Measurements from ENCODE around the gene LRMDA. TPM values are rescaled to one million over a fixed set of nuclear protein-coding genes. Genes with fewer than 3 reads are reported as not detected.

The LRMDA gene
- total and polyA plus RNA-seq, 2 donors (not counting 1 experiment from before 2014, with no cell fraction given) = 0.12 TPM; not detected in 1

DNA sequence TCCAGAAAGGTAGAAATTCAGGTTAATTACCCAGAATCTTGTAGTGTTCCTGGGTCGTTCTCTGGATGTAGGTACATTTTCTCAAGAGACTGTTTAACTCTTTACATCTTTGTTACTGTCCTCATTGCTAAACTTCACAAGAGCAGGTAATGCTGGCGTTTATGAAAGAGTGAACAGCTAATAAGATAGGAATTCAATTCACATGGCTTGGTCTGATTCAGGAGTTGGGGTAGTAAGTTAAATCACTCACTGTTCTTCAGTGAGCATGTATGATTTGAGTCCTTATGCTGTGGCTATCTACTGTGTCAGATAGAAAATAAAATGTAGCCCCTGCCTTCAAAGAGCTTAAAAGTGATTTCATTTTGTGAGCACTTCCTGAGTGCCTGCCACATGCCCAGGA, 480.0 kb downstream of the LRMDA start:
- Mint-ChIP-seq H3K27me3 (peaks cover 4% of the 10 kb centered on the region), H3K4me3 (no peak overlapping the region), H3K27ac (no peak overlapping the region), H3K9me3 (ENCODE audit: insufficient read depth) (no peaks in the 10 kb centered on the region), H3K4me1 (no peaks in the 10 kb centered on the region)
- Histone ChIP-seq H4K20me1 (ENCODE audit: control insufficient read depth, insufficient read depth, low read length, poor library complexity, severe bottlenecking) (no peaks in the 10 kb centered on the region), H3K9ac (ENCODE audit: low read length) (no peak overlapping the region), H3K4me2 (replicated peaks; ENCODE audit: low read depth, low read length, poor library complexity, severe bottlenecking) (no peak overlapping the region), H3K9me3 (ENCODE audit: control extremely low read depth in 1 of 3, control insufficient read depth in 2 of 3, insufficient read depth in 1 of 3, low read length in 2 of 3) (no peaks in the 10 kb centered on the region), H3K4me1 (ENCODE audit: control insufficient read depth in 2 of 2, insufficient read depth in 2 of 2, low read length in 2 of 2) (no peaks in the 10 kb centered on the region), H3K36me3 (replicated peaks in 1 of 2; ENCODE audit: control extremely low read depth in 1 of 2, control insufficient read depth in 1 of 2, extremely low read depth in 1 of 2, insufficient read depth in 2 of 2, low read length in 1 of 2) (no peaks in the 10 kb centered on the region), H3K4me3 (ENCODE audit: control extremely low read depth in 1 of 5, extremely low read depth in 1 of 5, insufficient read depth in 1 of 5, low read depth in 2 of 5, low read length in 4 of 5) (no peak overlapping the region), H3K27ac (ENCODE audit: low read length in 2 of 2) (no peak overlapping the region), H3K79me2 (ENCODE audit: control insufficient read depth, insufficient read depth, low read length) (no peaks in the 10 kb centered on the region), H2AFZ (ENCODE audit: insufficient read depth, low read depth, low read length, poor library complexity, severe bottlenecking) (no peak overlapping the region), H3K27me3 (replicated peaks in 1 of 4; ENCODE audit: control extremely low read depth in 1 of 4, control insufficient read depth in 3 of 4, insufficient read depth in 4 of 4, low read length in 3 of 4) (no peaks in the 10 kb centered on the region)
- ChIA-PET CTCF (no interaction called here), POLR2A (no interaction called here)
- no peak for DNase-seq
- no CpG with 5 or more reads among the region's 2 CpGs for WGBS (ENCODE audit: insufficient coverage)
- intact Hi-C loops (cut with micrococcal nuclease) = no loop called here
- TF ChIP-seq EZH2 (IDR thresholded peaks at IDR 0.05; ENCODE audit: borderline replicate concordance, insufficient read depth, low read depth, low read length, poor library complexity, severe bottlenecking) = no peak
- TF ChIP-seq, protein P1, sequence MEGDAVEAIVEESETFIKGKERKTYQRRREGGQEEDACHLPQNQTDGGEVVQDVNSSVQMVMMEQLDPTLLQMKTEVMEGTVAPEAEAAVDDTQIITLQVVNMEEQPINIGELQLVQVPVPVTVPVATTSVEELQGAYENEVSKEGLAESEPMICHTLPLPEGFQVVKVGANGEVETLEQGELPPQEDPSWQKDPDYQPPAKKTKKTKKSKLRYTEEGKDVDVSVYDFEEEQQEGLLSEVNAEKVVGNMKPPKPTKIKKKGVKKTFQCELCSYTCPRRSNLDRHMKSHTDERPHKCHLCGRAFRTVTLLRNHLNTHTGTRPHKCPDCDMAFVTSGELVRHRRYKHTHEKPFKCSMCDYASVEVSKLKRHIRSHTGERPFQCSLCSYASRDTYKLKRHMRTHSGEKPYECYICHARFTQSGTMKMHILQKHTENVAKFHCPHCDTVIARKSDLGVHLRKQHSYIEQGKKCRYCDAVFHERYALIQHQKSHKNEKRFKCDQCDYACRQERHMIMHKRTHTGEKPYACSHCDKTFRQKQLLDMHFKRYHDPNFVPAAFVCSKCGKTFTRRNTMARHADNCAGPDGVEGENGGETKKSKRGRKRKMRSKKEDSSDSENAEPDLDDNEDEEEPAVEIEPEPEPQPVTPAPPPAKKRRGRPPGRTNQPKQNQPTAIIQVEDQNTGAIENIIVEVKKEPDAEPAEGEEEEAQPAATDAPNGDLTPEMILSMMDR (IDR thresholded peaks at IDR 0.05) = no peak
- ATAC-seq (ENCODE audit: low read depth) = no peak

GRCh38 chr10:75916906-75917305, 485.5 kb downstream of the LRMDA start:
- Mint-ChIP-seq H3K9me3 (ENCODE audit: insufficient read depth) (no peaks in the 10 kb centered on the region), H3K4me3 (no peak overlapping the region), H3K27me3 (no peaks in the 10 kb centered on the region), H3K4me1 (no peaks in the 10 kb centered on the region), H3K27ac (no peak overlapping the region)
- CTCF ChIA-PET = no interaction called here
- ATAC-seq (ENCODE audit: low read depth) = no peak
- WGBS (ENCODE audit: insufficient coverage) = no CpG with 5 or more reads among the region's 3 CpGs
- Histone ChIP-seq H3K9ac (ENCODE audit: low read length) (no peak overlapping the region), H2AFZ (ENCODE audit: insufficient read depth, low read depth, low read length, poor library complexity, severe bottlenecking) (no peak overlapping the region), H3K4me3 (ENCODE audit: control extremely low read depth in 1 of 5, extremely low read depth in 1 of 5, insufficient read depth in 1 of 5, low read depth in 2 of 5, low read length in 4 of 5) (no peak overlapping the region), H3K36me3 (replicated peaks in 1 of 2; ENCODE audit: control extremely low read depth in 1 of 2, control insufficient read depth in 1 of 2, extremely low read depth in 1 of 2, insufficient read depth in 2 of 2, low read length in 1 of 2) (no peaks in the 10 kb centered on the region), H3K27me3 (replicated peaks in 1 of 4; ENCODE audit: control extremely low read depth in 1 of 4, control insufficient read depth in 3 of 4, insufficient read depth in 4 of 4, low read length in 3 of 4) (no peaks in the 10 kb centered on the region), H3K4me2 (replicated peaks; ENCODE audit: low read depth, low read length, poor library complexity, severe bottlenecking) (no peak overlapping the region), H3K9me3 (ENCODE audit: control extremely low read depth in 1 of 3, control insufficient read depth in 2 of 3, insufficient read depth in 1 of 3, low read length in 2 of 3) (no peaks in the 10 kb centered on the region), H3K27ac (ENCODE audit: low read length in 2 of 2) (no peak overlapping the region), H3K4me1 (ENCODE audit: control insufficient read depth in 2 of 2, insufficient read depth in 2 of 2, low read length in 2 of 2) (no peaks in the 10 kb centered on the region), H3K79me2 (ENCODE audit: control insufficient read depth, insufficient read depth, low read length) (no peaks in the 10 kb centered on the region), H4K20me1 (ENCODE audit: control insufficient read depth, insufficient read depth, low read length, poor library complexity, severe bottlenecking) (no peaks in the 10 kb centered on the region)
- TF ChIP-seq, protein P1 (IDR thresholded peaks at IDR 0.05) = no peak
- TF ChIP-seq EZH2 (IDR thresholded peaks at IDR 0.05; ENCODE audit: borderline replicate concordance, insufficient read depth, low read depth, low read length, poor library complexity, severe bottlenecking) = no peak
- intact Hi-C loops (cut with micrococcal nuclease) = no loop called here
- DNase-seq = no peak
- POLR2A ChIA-PET = no interaction called here
